PC-9 (cell line): Measurements from ENCODE around the gene KLK6.

Experiments used
- CTCF ChIP-seq: fragments of 200-600 bp; sonication (generic); conservative IDR thresholded peaks from 2 replicates; pipeline ENCODE4 v1.6.1; 2017; ENCODE audit warnings: mixed run types, antibody characterized with exemption, mild to moderate bottlenecking, moderate library complexity
- EZH2 ChIP-seq: fragments of 200-600 bp; sonication (generic); IDR thresholded peaks from 2 replicates; pipeline ENCODE4 v1.8.0; 2017; ENCODE audit warnings: antibody characterized with exemption, low read depth

DNA sequence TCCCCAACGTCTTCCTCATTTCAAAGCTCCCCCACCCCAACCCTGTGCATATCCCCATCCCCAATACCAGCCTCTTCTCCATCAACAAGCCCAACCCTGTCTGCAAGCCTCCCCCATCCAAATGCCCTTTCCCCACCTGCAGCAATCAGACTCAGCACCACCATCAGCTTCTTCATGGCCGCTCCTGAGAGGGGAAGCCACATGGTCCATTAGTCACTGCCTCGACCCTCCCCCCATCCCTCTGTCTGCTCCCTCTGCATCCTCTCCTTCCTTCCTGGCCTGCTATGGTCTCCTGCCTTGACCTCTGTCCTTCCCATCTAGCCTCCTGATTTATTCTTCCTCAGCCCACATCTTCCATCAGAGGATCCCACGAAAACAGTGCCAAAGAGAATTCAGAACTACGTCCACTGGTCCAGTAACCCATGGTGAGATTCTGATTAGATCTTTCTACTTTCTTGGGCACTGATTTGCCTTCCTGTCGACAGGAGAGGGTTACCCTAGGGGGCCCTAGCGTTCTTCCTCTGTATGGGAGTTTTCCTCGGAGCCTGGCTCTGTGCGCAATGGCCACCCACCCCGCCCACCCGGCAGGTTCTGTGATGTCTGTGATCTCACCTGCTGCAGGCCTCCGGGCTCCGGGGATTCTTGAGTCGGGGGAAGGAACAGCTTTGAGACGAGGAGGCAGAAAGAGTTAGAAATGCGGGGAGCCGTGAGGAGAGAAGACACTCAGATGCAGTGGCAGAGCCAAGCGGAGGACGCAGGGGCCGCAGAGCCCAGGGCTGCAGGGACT, 1.3 kb downstream of the KLK6 start:
- peak; percentile 52; the same call in 1 of the 2 replicates for TF ChIP-seq CTCF
- no peak for TF ChIP-seq EZH2
